ENCODE measurements around the gene UQCC5.

UQCC5 gene

DNA sequence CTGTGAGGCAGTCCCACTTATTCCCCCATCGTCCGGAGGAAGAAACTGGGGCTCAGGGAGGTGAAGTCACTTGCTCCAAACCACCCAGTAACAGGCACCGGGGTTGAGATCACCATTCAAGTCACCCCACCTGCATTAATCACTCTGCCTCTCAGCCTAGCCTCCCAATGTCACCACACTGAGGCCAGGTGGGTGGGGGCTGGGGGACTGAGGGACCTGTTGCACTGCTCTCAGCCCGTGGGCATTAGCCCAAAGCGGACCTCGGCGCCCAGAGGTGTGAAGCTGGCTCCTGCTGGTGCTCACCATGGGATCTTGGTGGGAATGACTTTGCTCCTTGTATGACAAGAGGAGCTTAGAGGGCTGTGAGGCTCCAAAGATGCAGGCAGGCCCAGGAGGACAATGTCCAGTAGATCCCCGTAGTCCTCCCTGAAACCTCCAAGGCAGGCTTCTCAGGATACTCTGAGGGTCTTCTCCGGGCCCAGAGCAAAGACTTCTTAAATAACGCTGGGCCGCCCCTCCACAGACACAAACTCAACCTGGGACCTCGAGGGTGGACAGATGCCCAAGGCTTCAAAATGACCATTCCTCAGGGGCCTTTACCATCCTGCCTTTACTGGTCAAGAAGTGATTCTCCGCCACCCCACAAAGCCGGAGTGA lies 4.4 kb upstream of the UQCC5 start:
- H3K4me1 ChIP-seq (ENCODE audit: insufficient read depth, low read length) = peaks cover 4% of the 10 kb centered on the region; the same call in 1 of the 2 replicates
- H3K36me3 ChIP-seq (ENCODE audit: insufficient read depth, low read length) = no peaks in the 10 kb centered on the region; the same call in 1 of the 2 replicates
- peak overlapping the region; percentile 62 for H3K9ac ChIP-seq (ENCODE audit: low read depth, low read length)
- no peaks in the 10 kb centered on the region for H3K9me3 ChIP-seq (ENCODE audit: control insufficient read depth, insufficient read depth, low read length)

GRCh38 chr3:52532517-52532837 lies 3.9 kb upstream of the UQCC5 start:
- peaks cover 6% of the 10 kb centered on the region; the same call in 1 of the 2 replicates for H3K4me1 ChIP-seq (ENCODE audit: insufficient read depth, low read length)
- H3K9me3 ChIP-seq (ENCODE audit: control insufficient read depth, insufficient read depth, low read length) = no peaks in the 10 kb centered on the region
- H3K9ac ChIP-seq (ENCODE audit: low read depth, low read length) = peak overlapping the region; percentile 62
- no peaks in the 10 kb centered on the region; the same call in 1 of the 2 replicates for H3K36me3 ChIP-seq (ENCODE audit: insufficient read depth, low read length)

GRCh38 chr3:52532838-52533622 lies 3.4 kb upstream of the UQCC5 start:
- Histone ChIP-seq H3K9me3 (ENCODE audit: control insufficient read depth, insufficient read depth, low read length) (no peaks in the 10 kb centered on the region), H3K36me3 (ENCODE audit: insufficient read depth, low read length) (no peaks in the 10 kb centered on the region; the same call in 1 of the 2 replicates), H3K4me1 (ENCODE audit: insufficient read depth, low read length) (peaks cover 12% of the 10 kb centered on the region), H3K9ac (ENCODE audit: low read depth, low read length) (peak overlapping the region; percentile 62)

GRCh38 chr3:52533623-52534280 lies 2.7 kb upstream of the UQCC5 start, which contains the start of gene NT5DC2:
NT5DC2 (minus strand) TSS chr3:52533857; CDS start chr3:52533737, 120 bp downstream.
- Histone ChIP-seq H3K9ac (ENCODE audit: low read depth, low read length) (peak within 1 kb of the TSS; percentile 70), H3K4me1 (ENCODE audit: insufficient read depth, low read length) (peaks cover 12% of the 10 kb centered on the region), H3K9me3 (ENCODE audit: control insufficient read depth, insufficient read depth, low read length) (no peaks in the 10 kb centered on the region), H3K36me3 (ENCODE audit: insufficient read depth, low read length) (no peaks in the 10 kb centered on the region; the same call in 1 of the 2 replicates)

- H3K9me3 ChIP-seq (ENCODE audit: control insufficient read depth, insufficient read depth, low read length) = no peaks in the 10 kb centered on the region
- H3K9ac ChIP-seq (ENCODE audit: low read depth, low read length) = peak overlapping the region; percentile 70
- no peaks in the 10 kb centered on the region for H3K36me3 ChIP-seq (ENCODE audit: insufficient read depth, low read length)
- peaks cover 12% of the 10 kb centered on the region for H3K4me1 ChIP-seq (ENCODE audit: insufficient read depth, low read length)
Observed at GRCh38 chr3:52534281-52535183, 1.9 kb upstream of the UQCC5 start.

- H3K9ac ChIP-seq (ENCODE audit: low read depth, low read length) = peak overlapping the region; percentile 70; the same call in 1 of the 2 replicates
- no peaks in the 10 kb centered on the region for H3K9me3 ChIP-seq (ENCODE audit: control insufficient read depth, insufficient read depth, low read length)
- peaks cover 12% of the 10 kb centered on the region for H3K4me1 ChIP-seq (ENCODE audit: insufficient read depth, low read length)
- H3K36me3 ChIP-seq (ENCODE audit: insufficient read depth, low read length) = no peaks in the 10 kb centered on the region
Observed at GRCh38 chr3:52535411-52536111, 844 bp upstream of the UQCC5 start.

- no peak overlapping the region for H3K9ac ChIP-seq (ENCODE audit: low read depth, low read length)
Observed at GRCh38 chr3:52536112-52536368, 365 bp upstream of the UQCC5 start.

DNA sequence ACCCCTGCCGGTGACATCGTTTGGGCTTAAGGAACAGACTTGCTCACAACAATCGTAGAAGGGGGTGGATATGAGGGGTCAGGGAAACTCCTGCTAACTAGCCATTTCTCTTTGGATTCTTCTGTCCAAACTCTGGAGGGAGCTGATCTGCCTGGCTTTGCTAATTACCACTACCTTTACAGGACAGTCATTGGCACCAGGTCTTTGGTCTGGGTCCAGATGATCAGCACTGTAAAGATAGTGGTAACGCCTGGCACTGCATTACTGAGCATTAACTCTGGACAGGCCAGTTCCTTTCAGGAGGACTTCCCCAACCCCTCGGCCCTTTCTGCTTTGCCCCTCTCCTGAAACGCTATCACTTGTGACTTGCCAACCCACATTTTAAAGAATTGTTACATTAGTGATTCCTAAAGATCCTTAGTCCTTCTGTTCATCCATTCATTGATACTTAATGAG lies 788 bp downstream of the UQCC5 start:
- H3K4me1 ChIP-seq (ENCODE audit: insufficient read depth, low read length) = peaks cover 11% of the 10 kb centered on the region
- H3K9me3 ChIP-seq (ENCODE audit: control insufficient read depth, insufficient read depth, low read length) = no peaks in the 10 kb centered on the region
- H3K36me3 ChIP-seq (ENCODE audit: insufficient read depth, low read length) = no peaks in the 10 kb centered on the region
- H3K9ac ChIP-seq (ENCODE audit: low read depth, low read length) = peak overlapping the region; percentile 92

More at GRCh38 chr3:52536112-52536368, 365 bp upstream of the UQCC5 start:
- Histone ChIP-seq H3K9me3 (ENCODE audit: control insufficient read depth, insufficient read depth, low read length) (no peaks in the 10 kb centered on the region), H3K36me3 (ENCODE audit: insufficient read depth, low read length) (no peaks in the 10 kb centered on the region), H3K4me1 (ENCODE audit: insufficient read depth, low read length) (peaks cover 12% of the 10 kb centered on the region)

DNA sequence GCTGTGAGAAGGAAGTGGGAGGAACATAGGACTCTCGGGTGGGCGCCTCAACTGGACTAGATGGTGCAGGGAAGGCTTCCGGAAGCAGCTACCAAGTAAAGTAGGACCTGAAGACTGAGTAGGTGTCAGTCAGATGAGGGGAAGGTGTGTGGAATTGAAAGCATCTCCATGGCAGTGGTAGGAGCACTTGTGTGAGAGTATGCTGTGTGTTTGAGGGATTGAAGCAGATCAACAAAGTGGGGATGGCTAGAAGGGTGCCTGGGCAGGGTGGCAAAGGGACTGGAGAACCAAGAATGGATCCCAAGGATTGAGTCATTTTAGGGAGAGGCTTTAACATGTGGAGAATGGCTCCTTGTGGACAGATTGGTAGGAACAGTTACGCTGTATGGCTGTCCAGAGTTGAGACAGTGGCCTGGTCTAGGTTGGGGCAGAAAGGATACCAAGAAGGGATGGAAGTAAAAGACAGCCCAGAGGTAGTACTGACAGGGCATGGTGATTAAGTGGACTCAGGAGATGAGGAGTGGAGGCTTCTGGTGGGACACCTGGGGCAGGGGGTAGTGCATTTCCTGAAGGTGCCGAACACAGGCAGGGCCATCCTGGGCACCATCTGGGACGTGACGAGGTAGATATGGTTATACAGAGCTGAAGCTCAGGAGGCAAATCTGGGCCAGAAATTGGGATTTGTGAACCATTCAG lies 1.5 kb downstream of the UQCC5 start:
- H3K4me1 ChIP-seq (ENCODE audit: insufficient read depth, low read length) = peaks cover 8% of the 10 kb centered on the region
- H3K9me3 ChIP-seq (ENCODE audit: control insufficient read depth, insufficient read depth, low read length) = no peaks in the 10 kb centered on the region
- H3K9ac ChIP-seq (ENCODE audit: low read depth, low read length) = peak overlapping the region; percentile 92; the same call in 1 of the 2 replicates
- no peaks in the 10 kb centered on the region for H3K36me3 ChIP-seq (ENCODE audit: insufficient read depth, low read length)

DNA sequence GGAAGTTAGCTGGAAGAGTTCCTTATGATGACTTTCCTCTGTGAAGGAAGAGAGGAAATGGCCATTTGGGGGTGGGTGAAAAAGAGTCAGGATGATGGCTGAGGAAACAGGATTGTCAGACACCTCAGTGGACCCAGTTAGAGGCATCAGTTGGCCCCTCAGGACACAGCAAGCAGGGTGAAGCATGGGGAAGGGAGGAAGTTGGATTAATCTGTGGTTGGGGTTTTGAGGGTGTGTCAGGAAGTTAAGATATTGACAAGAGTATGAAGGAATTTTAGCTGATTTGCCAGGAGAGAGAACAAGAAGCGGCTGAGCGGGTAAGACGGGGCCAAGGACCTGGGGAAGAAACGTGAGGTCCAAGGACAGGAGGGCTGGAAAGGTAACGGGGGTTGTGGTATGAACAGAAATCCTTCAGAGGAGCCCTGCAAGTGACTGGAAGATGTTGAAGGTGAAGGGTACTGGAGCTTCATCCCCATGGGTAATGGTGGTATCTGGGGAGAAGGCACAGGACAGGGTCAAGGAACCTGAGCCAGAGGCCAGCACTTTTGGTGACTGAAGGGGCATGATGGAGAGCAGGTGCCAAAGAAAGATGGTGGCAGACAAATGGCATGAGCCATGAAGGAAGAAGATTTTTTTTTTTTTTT lies 2.7 kb downstream of the UQCC5 start:
- peaks cover 8% of the 10 kb centered on the region for H3K4me1 ChIP-seq (ENCODE audit: insufficient read depth, low read length)
- H3K36me3 ChIP-seq (ENCODE audit: insufficient read depth, low read length) = no peaks in the 10 kb centered on the region
- no peaks in the 10 kb centered on the region for H3K9me3 ChIP-seq (ENCODE audit: control insufficient read depth, insufficient read depth, low read length)
- no peak overlapping the region for H3K9ac ChIP-seq (ENCODE audit: low read depth, low read length)

GRCh38 chr3:52541050-52541449 lies 4.6 kb downstream of the UQCC5 start:
- Histone ChIP-seq H3K36me3 (ENCODE audit: insufficient read depth, low read length) (no peaks in the 10 kb centered on the region), H3K4me1 (ENCODE audit: insufficient read depth, low read length) (peaks cover 8% of the 10 kb centered on the region), H3K9ac (ENCODE audit: low read depth, low read length) (no peak overlapping the region), H3K9me3 (ENCODE audit: control insufficient read depth, insufficient read depth, low read length) (no peaks in the 10 kb centered on the region)

DNA sequence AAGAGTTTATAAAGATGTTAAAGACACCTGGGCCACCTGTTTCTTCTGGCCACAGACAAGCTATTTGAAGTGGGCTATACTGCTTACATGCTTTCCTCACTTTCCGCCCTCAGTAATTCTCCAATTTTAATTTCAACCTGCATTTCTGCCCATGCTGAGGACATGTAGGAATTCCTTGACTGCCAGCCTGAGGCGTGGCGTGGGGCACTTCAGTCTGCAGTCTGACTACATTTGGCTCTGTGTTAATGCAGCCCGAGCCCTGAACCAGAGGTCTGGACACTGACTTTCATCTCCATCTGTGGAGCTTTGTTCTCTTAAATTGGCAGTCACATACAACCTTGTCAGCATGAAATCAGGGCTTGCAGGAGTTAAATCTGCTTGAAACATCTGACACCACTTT lies 8.5 kb downstream of the UQCC5 start:
- no peaks in the 10 kb centered on the region for H3K9me3 ChIP-seq (ENCODE audit: control insufficient read depth, insufficient read depth, low read length)
- no peak overlapping the region for H3K9ac ChIP-seq (ENCODE audit: low read depth, low read length)
- no peaks in the 10 kb centered on the region for H3K4me1 ChIP-seq (ENCODE audit: insufficient read depth, low read length)
- 0 out of 2 replicates have a peak, but pooled peaks cover 4% of the 10 kb centered on the region for H3K36me3 ChIP-seq (ENCODE audit: insufficient read depth, low read length)

Data from ES-I3 (cell line).